ENCODE measurements around the gene CRYBA4.

Gene CRYBA4

GRCh38 chr22:26621663-26622062 lies at the start of gene CRYBA4:
Gene CRYBA4, plus strand, starts transcription at chr22:26621963. Its CDS starts 634 bp downstream, at chr22:26622597.
- DNase-seq (ENCODE audit: low read depth in 2 of 2) = no peak

- no peak for DNase-seq (ENCODE audit: low read depth in 2 of 2)
Observed at GRCh38 chr22:26573026-26573662, 48.6 kb upstream of the CRYBA4 start.

- no peak for DNase-seq (ENCODE audit: low read depth in 2 of 2)
Observed at GRCh38 chr22:26574001-26574723, 47.6 kb upstream of the CRYBA4 start.

- no peak for DNase-seq (ENCODE audit: low read depth in 2 of 2)
Observed at GRCh38 chr22:26576026-26576680, 45.6 kb upstream of the CRYBA4 start.

- DNase-seq (ENCODE audit: low read depth in 2 of 2) = no peak
Observed at GRCh38 chr22:26577081-26577480, 44.7 kb upstream of the CRYBA4 start.

- peak in 1 of 2 donors; percentile 36 for DNase-seq (ENCODE audit: low read depth in 2 of 2)
Observed at GRCh38 chr22:26579331-26579886, 42.4 kb upstream of the CRYBA4 start.

GRCh38 chr22:26580240-26580962 lies 41.4 kb upstream of the CRYBA4 start:
- no peak for DNase-seq (ENCODE audit: low read depth in 2 of 2)

GRCh38 chr22:26581026-26581425 lies 40.7 kb upstream of the CRYBA4 start:
- DNase-seq (ENCODE audit: low read depth in 2 of 2) = no peak

GRCh38 chr22:26581633-26582168 lies 40.1 kb upstream of the CRYBA4 start:
- no peak for DNase-seq (ENCODE audit: low read depth in 2 of 2)

- DNase-seq (ENCODE audit: low read depth in 2 of 2) = no peak
Observed at GRCh38 chr22:26584010-26584409, 37.8 kb upstream of the CRYBA4 start.

GRCh38 chr22:26585104-26585790 lies 36.5 kb upstream of the CRYBA4 start:
- no peak for DNase-seq (ENCODE audit: low read depth in 2 of 2)

- no peak for DNase-seq (ENCODE audit: low read depth in 2 of 2)
Observed at GRCh38 chr22:26586556-26587325, 35.0 kb upstream of the CRYBA4 start.

- no peak for DNase-seq (ENCODE audit: low read depth in 2 of 2)
Observed at GRCh38 chr22:26587991-26588613, 33.7 kb upstream of the CRYBA4 start.

GRCh38 chr22:26588729-26589366 lies 32.9 kb upstream of the CRYBA4 start:
- no peak for DNase-seq (ENCODE audit: low read depth in 2 of 2)

GRCh38 chr22:26589367-26589844 lies 32.4 kb upstream of the CRYBA4 start:
- peak in 1 of 2 donors; percentile 32 for DNase-seq (ENCODE audit: low read depth in 2 of 2)

GRCh38 chr22:26589845-26590736 lies 31.7 kb upstream of the CRYBA4 start, which contains the start of gene TPST2:
Gene TPST2, minus strand, starts transcription at chr22:26590132. Its CDS starts 48,502 bp downstream, at chr22:26541630.
- peak; percentile 62 to 68 for DNase-seq (ENCODE audit: low read depth in 2 of 2)

GRCh38 chr22:26592421-26592891 lies 29.3 kb upstream of the CRYBA4 start:
- DNase-seq (ENCODE audit: low read depth in 2 of 2) = no peak

- DNase-seq (ENCODE audit: low read depth in 2 of 2) = no peak
Observed at GRCh38 chr22:26593763-26594162, 28.0 kb upstream of the CRYBA4 start.
